ENCODE measurements around the gene TNNT3. TPM values are rescaled to one million over a fixed set of nuclear protein-coding genes. Genes with fewer than 3 reads are reported as not detected.

TNNT3 gene
- total RNA-seq, 1 experiment from 2014 or later, result 0.71 TPM

DNA sequence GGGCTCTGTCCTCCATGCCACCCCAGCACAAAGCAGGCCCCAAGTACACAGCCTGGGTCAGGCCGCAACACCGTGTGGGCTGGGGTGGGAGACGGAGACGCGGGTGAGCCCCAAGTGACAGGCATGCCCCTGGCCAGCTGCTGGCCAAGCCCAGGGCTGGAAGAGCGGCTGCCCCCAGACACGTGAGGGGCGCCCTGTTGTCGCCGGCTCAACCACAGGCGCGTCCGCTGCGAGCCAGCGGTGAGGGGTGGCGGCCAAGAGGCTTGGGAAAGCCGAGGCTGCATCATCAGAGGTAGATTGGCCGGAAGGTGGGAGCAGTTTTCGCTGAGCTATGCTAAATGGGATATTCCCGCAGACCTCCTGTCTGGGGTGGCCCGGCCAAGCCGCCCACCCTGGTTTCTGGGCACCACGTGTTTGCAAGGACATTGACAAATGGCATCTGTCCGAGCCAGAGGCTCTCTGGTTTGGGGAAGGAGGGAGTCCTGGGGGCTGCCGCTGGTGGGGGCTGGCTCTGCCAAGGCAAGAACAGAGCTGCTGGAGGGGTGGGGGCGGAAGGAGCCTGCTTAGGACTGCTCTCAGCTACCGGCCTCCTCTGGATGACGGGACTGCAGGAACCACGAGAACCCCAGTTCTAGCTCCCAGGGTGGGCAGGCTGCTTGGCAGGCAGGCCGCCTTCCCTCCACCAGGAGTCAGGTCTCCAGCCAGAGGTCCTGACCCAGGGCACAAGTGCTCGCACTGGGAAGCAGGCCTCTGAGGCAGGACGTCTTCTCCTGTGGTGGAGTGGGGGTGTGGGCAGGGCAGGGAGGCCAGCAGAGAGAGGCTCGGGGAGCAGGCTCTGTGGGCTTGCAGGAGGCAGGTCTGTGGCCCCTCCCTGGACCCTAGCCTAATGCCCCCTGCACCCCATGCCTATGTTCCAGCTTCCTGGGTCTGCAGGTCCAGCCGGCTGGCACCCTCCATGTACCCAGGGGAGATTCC, 28.4 kb upstream of the TNNT3 start (continued):
- TF ChIP-seq, protein P1, sequence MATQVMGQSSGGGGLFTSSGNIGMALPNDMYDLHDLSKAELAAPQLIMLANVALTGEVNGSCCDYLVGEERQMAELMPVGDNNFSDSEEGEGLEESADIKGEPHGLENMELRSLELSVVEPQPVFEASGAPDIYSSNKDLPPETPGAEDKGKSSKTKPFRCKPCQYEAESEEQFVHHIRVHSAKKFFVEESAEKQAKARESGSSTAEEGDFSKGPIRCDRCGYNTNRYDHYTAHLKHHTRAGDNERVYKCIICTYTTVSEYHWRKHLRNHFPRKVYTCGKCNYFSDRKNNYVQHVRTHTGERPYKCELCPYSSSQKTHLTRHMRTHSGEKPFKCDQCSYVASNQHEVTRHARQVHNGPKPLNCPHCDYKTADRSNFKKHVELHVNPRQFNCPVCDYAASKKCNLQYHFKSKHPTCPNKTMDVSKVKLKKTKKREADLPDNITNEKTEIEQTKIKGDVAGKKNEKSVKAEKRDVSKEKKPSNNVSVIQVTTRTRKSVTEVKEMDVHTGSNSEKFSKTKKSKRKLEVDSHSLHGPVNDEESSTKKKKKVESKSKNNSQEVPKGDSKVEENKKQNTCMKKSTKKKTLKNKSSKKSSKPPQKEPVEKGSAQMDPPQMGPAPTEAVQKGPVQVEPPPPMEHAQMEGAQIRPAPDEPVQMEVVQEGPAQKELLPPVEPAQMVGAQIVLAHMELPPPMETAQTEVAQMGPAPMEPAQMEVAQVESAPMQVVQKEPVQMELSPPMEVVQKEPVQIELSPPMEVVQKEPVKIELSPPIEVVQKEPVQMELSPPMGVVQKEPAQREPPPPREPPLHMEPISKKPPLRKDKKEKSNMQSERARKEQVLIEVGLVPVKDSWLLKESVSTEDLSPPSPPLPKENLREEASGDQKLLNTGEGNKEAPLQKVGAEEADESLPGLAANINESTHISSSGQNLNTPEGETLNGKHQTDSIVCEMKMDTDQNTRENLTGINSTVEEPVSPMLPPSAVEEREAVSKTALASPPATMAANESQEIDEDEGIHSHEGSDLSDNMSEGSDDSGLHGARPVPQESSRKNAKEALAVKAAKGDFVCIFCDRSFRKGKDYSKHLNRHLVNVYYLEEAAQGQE (IDR thresholded peaks at IDR 0.05; ENCODE audit: low read depth), result no peak
- TF ChIP-seq YY1 (IDR thresholded peaks at IDR 0.05; ENCODE audit: extremely low read depth, insufficient replicate concordance, low read depth, low read length) (no peak), EGR1 (IDR thresholded peaks at IDR 0.05; ENCODE audit: low read depth) (no peak), ZNF274 (IDR thresholded peaks at IDR 0.05; ENCODE audit: low read depth, low read length) (no peak), SRF (IDR thresholded peaks at IDR 0.05; ENCODE audit: low read depth) (no peak)
- TF ChIP-seq, protein P2, sequence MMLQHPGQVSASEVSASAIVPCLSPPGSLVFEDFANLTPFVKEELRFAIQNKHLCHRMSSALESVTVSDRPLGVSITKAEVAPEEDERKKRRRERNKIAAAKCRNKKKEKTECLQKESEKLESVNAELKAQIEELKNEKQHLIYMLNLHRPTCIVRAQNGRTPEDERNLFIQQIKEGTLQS (IDR thresholded peaks at IDR 0.05), result no peak
- TF ChIP-seq, protein P3, sequence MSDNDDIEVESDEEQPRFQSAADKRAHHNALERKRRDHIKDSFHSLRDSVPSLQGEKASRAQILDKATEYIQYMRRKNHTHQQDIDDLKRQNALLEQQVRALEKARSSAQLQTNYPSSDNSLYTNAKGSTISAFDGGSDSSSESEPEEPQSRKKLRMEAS (IDR thresholded peaks at IDR 0.05), result no peak

DNA sequence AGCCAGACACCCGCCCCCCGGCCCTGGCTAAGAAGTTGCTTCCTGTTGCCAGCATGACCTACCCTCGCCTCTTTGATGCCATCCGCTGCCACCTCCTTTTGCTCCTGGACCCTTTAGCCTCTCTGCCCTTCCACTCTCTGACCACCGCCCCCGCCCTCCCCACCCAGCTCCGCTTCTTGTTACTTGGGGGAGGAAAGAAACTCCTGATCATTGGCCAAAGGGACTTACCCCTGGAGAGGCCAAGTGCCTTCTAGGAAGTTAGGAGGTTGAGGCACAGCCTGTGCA, 27.7 kb upstream of the TNNT3 start, which contains the start of gene PRR33:
TSS of gene PRR33 (minus strand) at position 65 of the 285 bp plus-strand sequence. CDS start 1,311 bp downstream, outside the sequence.
- Histone ChIP-seq H3K9me3 (ENCODE audit: control insufficient read depth in 1 of 2, insufficient read depth in 1 of 2, low read depth in 1 of 2, low read length in 2 of 2) (no peaks in the 10 kb centered on the region), H3K4me2 (ENCODE audit: low read length) (no peak within 1 kb of the TSS), H3K4me1 (ENCODE audit: control insufficient read depth in 1 of 2, insufficient read depth in 2 of 2, low read length in 2 of 2) (no peaks in the 10 kb centered on the region), H2AFZ (ENCODE audit: low read depth, low read length, poor library complexity, severe bottlenecking) (no peak within 1 kb of the TSS), H3K27ac (ENCODE audit: low read depth, low read length) (no peak within 1 kb of the TSS), H3K9ac (ENCODE audit: low read length) (no peak within 1 kb of the TSS), H3K36me3 (ENCODE audit: control insufficient read depth in 1 of 2, insufficient read depth in 2 of 2, low read length in 2 of 2) (no peaks in the 10 kb centered on the region), H3K79me2 (ENCODE audit: insufficient read depth, low read length) (no peaks in the 10 kb centered on the region), H3K4me3 (replicated peaks in 1 of 2; ENCODE audit: low read depth in 1 of 2, low read length in 2 of 2) (no peak within 1 kb of the TSS), H4K20me1 (ENCODE audit: insufficient read depth) (no peaks in the 10 kb centered on the region), H3K27me3 (ENCODE audit: insufficient read depth, low read length) (peaks cover 16% of the 10 kb centered on the region; the same call in 1 of the 2 replicates), H3K9me2 (ENCODE audit: insufficient read depth) (no peaks in the 10 kb centered on the region)
- ChIA-PET CTCF (no interaction called here), RAD21 (ENCODE audit: low non-redundant PET in 1 of 2, low total read pairs in 2 of 2, uncharacterized antibody in 2 of 2, unreplicated experiment in 2 of 2) (no interaction called here), POLR2A (no interaction called here)
- intact Hi-C loops (cut with micrococcal nuclease), result loop anchor here (10.0 kb wide), 1 partner anchor 53 kb away; the partner anchor contains the start of gene MRPL23
- BruUV-seq (replicated peaks), result no TSS peak
- TF ChIP-seq ZFX (IDR thresholded peaks at IDR 0.05) (no peak), SP1 (IDR thresholded peaks at IDR 0.05; ENCODE audit: low read depth) (no peak), CBX3 (IDR thresholded peaks at IDR 0.05; ENCODE audit: low read depth) (no peak), SRF (IDR thresholded peaks at IDR 0.05; ENCODE audit: low read depth) (no peak), EGR1 (IDR thresholded peaks at IDR 0.05; ENCODE audit: low read depth) (no peak), JUND (IDR thresholded peaks at IDR 0.05) (no peak), FOSL1 (IDR thresholded peaks at IDR 0.05; ENCODE audit: low read depth) (no peak), POLR2A (IDR thresholded peaks at IDR 0.05; ENCODE audit: borderline replicate concordance, extremely low read depth, insufficient read depth, insufficient read length) (no peak), TCF7L2 (IDR thresholded peaks at IDR 0.05; ENCODE audit: borderline replicate concordance, extremely low read depth, insufficient read depth, insufficient read length) (no peak)
- TF ChIP-seq, protein P2 (IDR thresholded peaks at IDR 0.05), result no peak
- TF ChIP-seq, protein P3 (IDR thresholded peaks at IDR 0.05), result no peak
- TF ChIP-seq, protein P1 (IDR thresholded peaks at IDR 0.05; ENCODE audit: low read depth), result no peak
- DNase-seq (ENCODE audit: low read depth, low spot score) (no peak), ATAC-seq (no peak)
